IMR-90 (cell line): ENCODE results near the gene MNAT1. TPM values are rescaled to one million over a fixed set of nuclear protein-coding genes. Genes with fewer than 3 reads are reported as not detected.

Source experiments
- ATAC-seq: fragments of 200-7000 bp; cut with Tn5 transposase; 2 replicates; pipeline ENCODE4 v1.9.1; 2020; ENCODE audit warnings: low read depth, mild to moderate bottlenecking, moderate library complexity
- BruUV-seq: library from RNA; stranded (reverse); fragments of 400-500 nt; replicated peaks from 2 replicates; lab custom pipeline; 2021; lab: Mats Ljungman, UMichigan
- CTCF ChIA-PET: fragments of 300-600 bp; formaldehyde crosslinking; extraction: SDS; loops from one replicate; lab custom pipeline; 2021; ENCODE audit warnings: antibody characterized with exemption; lab: Yijun Ruan, JAX
- POLR2A ChIA-PET: fragments of 300-600 bp; sonication (Branson Sonifier 250); formaldehyde crosslinking; loops from one replicate; lab custom pipeline; 2022; ENCODE audit warnings: antibody characterized with exemption; ENCODE audit not compliant: unreplicated experiment; lab: Charles Lee
- DNase-seq: peaks from one replicate; pipeline ENCODE4 v3.0.0; 2013
- H2AFZ ChIP-seq: replicated peaks from 2 replicates; pipeline ENCODE3; 2013; ENCODE audit warnings: low read length, mild to moderate bottlenecking; ENCODE audit not compliant: poor library complexity
- H2AK5ac ChIP-seq: 2 replicates; pipeline ENCODE4 v1.6.1; 2013; ENCODE audit warnings: low read depth, low read length, inconsistent platforms
- H2AK9ac ChIP-seq: replicated peaks from 2 replicates; pipeline ENCODE3; 2013; ENCODE audit warnings: mild to moderate bottlenecking, low read depth, low read length, moderate library complexity; ENCODE audit not compliant: poor library complexity
- H2BK120ac ChIP-seq: 2 replicates; pipeline ENCODE4 v1.6.1; 2013; ENCODE audit warnings: low read depth, low read length, inconsistent platforms
- H2BK15ac ChIP-seq: 3 replicates; pipeline ENCODE4 v1.6.1; 2013; ENCODE audit warnings: low read depth, low read length, inconsistent platforms
- H2BK20ac ChIP-seq: 2 replicates; pipeline ENCODE4 v1.6.1; 2013; ENCODE audit warnings: low read depth, mild to moderate bottlenecking, inconsistent platforms, low read length, moderate library complexity
- H2BK5ac ChIP-seq: 2 replicates; pipeline ENCODE4 v1.6.1; 2013; ENCODE audit warnings: mild to moderate bottlenecking, low read depth, low read length, inconsistent platforms; ENCODE audit not compliant: poor library complexity, severe bottlenecking
- H3K14ac ChIP-seq: replicated peaks from 2 replicates; pipeline ENCODE4 v1.6.1; 2013; ENCODE audit warnings: low read depth, low read length, inconsistent platforms
- H3K18ac ChIP-seq: 2 replicates; pipeline ENCODE4 v1.6.1; 2013; ENCODE audit warnings: low read depth, low read length, control low read depth
- H3K23ac ChIP-seq: 2 replicates; pipeline ENCODE4 v1.6.1; 2013; ENCODE audit warnings: low read depth, low read length, inconsistent platforms
- H3K27ac ChIP-seq: 2 replicates; pipeline ENCODE4 v1.5.1; 2013; ENCODE audit warnings: mild to moderate bottlenecking, control low read depth, low read length; ENCODE audit not compliant: insufficient read depth
- H3K27me3 ChIP-seq: 2 replicates; pipeline ENCODE4 v1.6.1; 2013; ENCODE audit warnings: low read length; ENCODE audit not compliant: control insufficient read depth, insufficient read depth
- H3K36me3 ChIP-seq: 2 replicates; pipeline ENCODE4 v1.6.1; 2013; ENCODE audit warnings: low read length, mixed read lengths; ENCODE audit not compliant: control insufficient read depth, insufficient read depth
- H3K4ac ChIP-seq: 2 replicates; pipeline ENCODE4 v1.6.1; 2013; ENCODE audit warnings: low read depth, low read length, inconsistent platforms
- H3K4me1 ChIP-seq: 2 replicates; pipeline ENCODE4 v1.6.1; 2013; ENCODE audit warnings: low read length, mixed read lengths; ENCODE audit not compliant: control insufficient read depth, insufficient read depth
- H3K4me2 ChIP-seq: 2 replicates; pipeline ENCODE4 v1.6.1; 2013; ENCODE audit warnings: low read depth, mild to moderate bottlenecking, control low read depth, low read length, moderate library complexity
- H3K4me3 ChIP-seq: 2 replicates; pipeline ENCODE4 v1.5.1; 2013; ENCODE audit warnings: low read depth, mild to moderate bottlenecking, control low read depth, low read length, moderate library complexity; ENCODE audit not compliant: insufficient read depth
- H3K56ac ChIP-seq: 2 replicates; pipeline ENCODE4 v1.6.1; 2013; ENCODE audit warnings: low read length, inconsistent platforms; ENCODE audit not compliant: insufficient read depth; ENCODE audit errors: extremely low read depth
- H3K79me1 ChIP-seq, 2 experiments: 2 replicates each; pipeline ENCODE4 v1.6.1; 2013; ENCODE audit warnings: low read length in 2 of 2, inconsistent platforms in 1 of 2, low read depth in 1 of 2
- H3K9ac ChIP-seq: 2 replicates; pipeline ENCODE4 v1.6.1; 2013; ENCODE audit warnings: low read depth, low read length, control low read depth
- H3K9me1 ChIP-seq: 2 replicates; pipeline ENCODE4 v1.6.1; 2013; ENCODE audit warnings: low read length, inconsistent platforms; ENCODE audit not compliant: insufficient read depth
- H3K9me3 ChIP-seq: 2 replicates; pipeline ENCODE4 v1.6.1; 2013; ENCODE audit warnings: low read length; ENCODE audit not compliant: control insufficient read depth, insufficient read depth
- H4K20me1 ChIP-seq: 2 replicates; pipeline ENCODE4 v1.6.1; 2013; ENCODE audit warnings: low read length, inconsistent platforms; ENCODE audit not compliant: insufficient read depth
- H4K5ac ChIP-seq: 2 replicates; pipeline ENCODE4 v1.6.1; 2013; ENCODE audit warnings: mild to moderate bottlenecking, low read depth, low read length, control low read depth
- H4K8ac ChIP-seq, 2 experiments: 2 replicates each; pipeline ENCODE4 v1.6.1; 2013; ENCODE audit warnings: low read depth in 2 of 2, low read length in 2 of 2, control low read depth in 1 of 2, inconsistent platforms in 1 of 2
- H4K91ac ChIP-seq: 2 replicates; pipeline ENCODE4 v1.6.1; 2013; ENCODE audit warnings: low read depth, low read length, inconsistent platforms; ENCODE audit not compliant: insufficient read depth
- BHLHE40 ChIP-seq: fragments of 150-350 bp; IDR thresholded peaks from 2 replicates; pipeline ENCODE4 v1.6.1; 2016; ENCODE audit warnings: mild to moderate bottlenecking, low read depth, low read length
- CEBPB ChIP-seq: IDR thresholded peaks from 2 replicates; pipeline ENCODE4 v1.6.1; 2012; ENCODE audit warnings: low read depth, low read length, improper control_type of control experiment
- CHD1 ChIP-seq: IDR thresholded peaks from 2 replicates; pipeline ENCODE4 v1.6.1; 2012; ENCODE audit warnings: low read depth, low read length, improper control_type of control experiment
- CTCF ChIP-seq: conservative IDR thresholded peaks from 2 replicates; pipeline ENCODE4 v1.5.1; 2012; ENCODE audit warnings: mild to moderate bottlenecking, low read depth, low read length, improper control_type of control experiment
- FOS ChIP-seq: fragments of 150-350 bp; IDR thresholded peaks from 2 replicates; pipeline ENCODE4 v1.6.1; 2016; ENCODE audit warnings: low read depth, low read length
- MAFK ChIP-seq: IDR thresholded peaks from 2 replicates; pipeline ENCODE4 v1.6.1; 2012; ENCODE audit warnings: low read depth, low read length, improper control_type of control experiment
- MAZ ChIP-seq: IDR thresholded peaks from 2 replicates; pipeline ENCODE4 v1.6.1; 2012; ENCODE audit warnings: low read depth, mild to moderate bottlenecking, low read length, improper control_type of control experiment, moderate library complexity, borderline replicate concordance
- MXI1 ChIP-seq: IDR thresholded peaks from 2 replicates; pipeline ENCODE4 v1.6.1; 2012; ENCODE audit warnings: low read depth, mild to moderate bottlenecking, low read length, moderate library complexity, borderline replicate concordance
- NFE2L2 ChIP-seq: fragments of 150-350 bp; IDR thresholded peaks from 2 replicates; pipeline ENCODE4 v1.6.1; 2016; ENCODE audit warnings: low read depth, mild to moderate bottlenecking, low read length
- POLR2A ChIP-seq: IDR thresholded peaks from 2 replicates; pipeline ENCODE4 v1.6.1; 2012; ENCODE audit warnings: mild to moderate bottlenecking, low read depth, low read length
- RAD21 ChIP-seq: IDR thresholded peaks from 2 replicates; pipeline ENCODE4 v1.6.1; 2012; ENCODE audit warnings: low read length, improper control_type of control experiment
- RCOR1 ChIP-seq: IDR thresholded peaks from 2 replicates; pipeline ENCODE4 v1.6.1; 2012; ENCODE audit warnings: mild to moderate bottlenecking, low read length, improper control_type of control experiment; ENCODE audit not compliant: insufficient replicate concordance
- RFX5 ChIP-seq: IDR thresholded peaks from 2 replicates; pipeline ENCODE4 v1.8.0; 2012; ENCODE audit warnings: low read depth, mild to moderate bottlenecking, low read length, moderate library complexity
- SMC3 ChIP-seq: fragments of 150-350 bp; IDR thresholded peaks from 2 replicates; pipeline ENCODE4 v1.6.1; 2016; ENCODE audit warnings: low read depth, mild to moderate bottlenecking, antibody characterized with exemption, low read length, moderate library complexity
- USF2 ChIP-seq: fragments of 150-350 bp; IDR thresholded peaks from 2 replicates; pipeline ENCODE4 v1.6.1; 2017; ENCODE audit warnings: mild to moderate bottlenecking, antibody characterized with exemption, low read length, low read depth
- WGBS, 2 experiments: methylation state at CpG; one replicate each; pipeline versions ENCODE4 v1.1.5 to v1.1.7; 2013; ENCODE audit warnings: missing lambda C conversion rate in 2 of 2; ENCODE audit not compliant: insufficient read length in 1 of 2; ENCODE audit errors: extremely low coverage in 2 of 2; 5-methylcytosine and 5-hydroxymethylcytosine counted together
- dilution Hi-C: fragments of 300-500 bp; cut with HindIII; formaldehyde crosslinking; loops from one replicate; pipeline ENCODE4 v1.14.3; 2018; ENCODE audit warnings: low sequenced_read_pairs; ENCODE audit not compliant: unreplicated experiment
- in situ Hi-C: fragments of 300-500 bp; cut with MboI; formaldehyde crosslinking; loops from 3 replicates; pipeline ENCODE4 v1.14.3; 2019; ENCODE audit warnings: low sequenced_read_pairs, inconsistent platforms, mixed read lengths
- intact Hi-C: fragments of 100-400 bp; cut with micrococcal nuclease; formaldehyde crosslinking; loops from 2 replicates; pipeline ENCODE4 v1.10.0; 2022
- polyA plus RNA-seq, 3 experiments: library from polyadenylated mRNA; depleted of rRNA; stranded (reverse); fragments of >200 nt; gene quantifications; 2 replicates each; pipeline ENCODE4 v1.2.3, GENCODE V29; 2012; ENCODE audit warnings: low replicate concordance in 1 of 3
- total RNA-seq: library from RNA; depleted of rRNA; stranded (reverse); fragments of >200 nt; gene quantifications from 2 replicates; pipeline ENCODE4 v1.2.3, GENCODE V29; 2012

The MNAT1 gene
- total and polyA plus RNA-seq, 2 of the 4 experiments (the other 2 are of a cell fraction) = 48.2 to 53.0 TPM

GRCh38 chr14:60819575-60819974 lies 85.0 kb downstream of the MNAT1 start:
- H4K5ac ChIP-seq = no peak overlapping the region
- H3K79me1 ChIP-seq = peaks cover 5 to 18% of the 10 kb centered on the region in 2 experiments
- no peak overlapping the region for H4K91ac ChIP-seq
- WGBS, 2 experiments = no CpG with 5 or more reads among the region's 4 CpGs
- H3K14ac ChIP-seq = no peak overlapping the region; the same call in 1 of the 2 replicates
- no peak overlapping the region for H3K9ac ChIP-seq
- no peak overlapping the region for H4K8ac ChIP-seq
- BruUV-seq = no TSS peak
- H2BK20ac ChIP-seq = no peak overlapping the region
- H3K4me1 ChIP-seq = peaks cover 2% of the 10 kb centered on the region; the same call in 1 of the 2 replicates
- H3K23ac ChIP-seq = no peak overlapping the region
- no peak overlapping the region for H2AFZ ChIP-seq
- H3K27ac ChIP-seq = no peak overlapping the region
- no peak overlapping the region for H3K56ac ChIP-seq
- H3K4ac ChIP-seq = no peak overlapping the region
- H3K9me3 ChIP-seq = peaks cover 2% of the 10 kb centered on the region; the same call in 1 of the 2 replicates
- intact Hi-C loops = no loop called here
- no peaks in the 10 kb centered on the region for H3K27me3 ChIP-seq
- H3K4me3 ChIP-seq = no peak overlapping the region
- dilution Hi-C loops = no loop called here
- peaks cover 2% of the 10 kb centered on the region; the same call in 1 of the 2 replicates for H3K9me1 ChIP-seq
- in situ Hi-C loops = no loop called here
- 0 out of 2 replicates have a peak, but pooled peaks cover 1% of the 10 kb centered on the region for H3K36me3 ChIP-seq
- no peak overlapping the region for H3K18ac ChIP-seq
- H2BK5ac ChIP-seq = no peak overlapping the region
- TF ChIP-seq CEBPB (no peak), NFE2L2 (no peak), POLR2A (no peak), BHLHE40 (no peak), RFX5 (no peak), FOS (no peak), USF2 (no peak), MAZ (no peak), MAFK (no peak), RAD21 (no peak), SMC3 (no peak), MXI1 (no peak), RCOR1 (no peak), CHD1 (no peak), CTCF (no peak)
- H2AK9ac ChIP-seq = no peak overlapping the region
- ATAC-seq (no peak), DNase-seq (no peak)
- ChIA-PET CTCF (no interaction called here), POLR2A (interaction anchor here (0.5 kb wide), 1 partner anchor 430 kb away, joined by 3 read pairs; no protein-coding TSS in a partner anchor)
- no peak overlapping the region for H2BK120ac ChIP-seq
- H2BK15ac ChIP-seq = no peak overlapping the region
- H4K20me1 ChIP-seq = no peaks in the 10 kb centered on the region
- no peak overlapping the region for H3K4me2 ChIP-seq
- no peak overlapping the region for H2AK5ac ChIP-seq
